ENCODE results near the gene RNF39.

The RNF39 gene

GRCh38 chr6:30103872-30104179 is 28.3 kb upstream of the RNF39 start:
- peaks cover 27 to 42% of the 10 kb centered on the region in 2 donors for H3K27me3 ChIP-seq (ENCODE audit: control insufficient read depth in 1 of 2, insufficient read depth in 2 of 2, low read length in 2 of 2)
- no peak overlapping the region for H3K27ac ChIP-seq (ENCODE audit: low read depth, low read length)
- peak overlapping the region in 1 of 2 donors; percentile 60 for H3K4me3 ChIP-seq (ENCODE audit: low read depth in 1 of 2, low read length in 2 of 2)

GRCh38 chr6:30102970-30103871 is 27.7 kb upstream of the RNF39 start:
- no peak overlapping the region for H3K27ac ChIP-seq (ENCODE audit: low read depth, low read length)

More at GRCh38 chr6:30103872-30104179, 28.3 kb upstream of the RNF39 start:
- H3K9ac ChIP-seq (ENCODE audit: low read length) = no peak overlapping the region
- peaks cover 6% of the 10 kb centered on the region for H3K9me3 ChIP-seq (ENCODE audit: low read length)
- peaks cover 27% of the 10 kb centered on the region for H3K4me1 ChIP-seq (ENCODE audit: insufficient read depth, low read length)
- no peaks in the 10 kb centered on the region for H3K36me3 ChIP-seq (ENCODE audit: insufficient read depth, low read length)

GRCh38 chr6:30102414-30102969 is 26.9 kb upstream of the RNF39 start:
- H3K36me3 ChIP-seq (ENCODE audit: insufficient read depth, low read length) = no peaks in the 10 kb centered on the region
- H3K9me3 ChIP-seq (ENCODE audit: low read length) = peaks cover 6% of the 10 kb centered on the region
- no peak overlapping the region for H3K27ac ChIP-seq (ENCODE audit: low read depth, low read length)
- peaks cover 27% of the 10 kb centered on the region for H3K4me1 ChIP-seq (ENCODE audit: insufficient read depth, low read length)
- H3K4me3 ChIP-seq (ENCODE audit: low read depth in 1 of 2, low read length in 2 of 2) = peak overlapping the region; percentile 11 to 64
- H3K9ac ChIP-seq (ENCODE audit: low read length) = peak overlapping the region; percentile 17
- H3K27me3 ChIP-seq (ENCODE audit: control insufficient read depth in 1 of 2, insufficient read depth in 2 of 2, low read length in 2 of 2) = peaks cover 28 to 51% of the 10 kb centered on the region in 2 donors

More at GRCh38 chr6:30102970-30103871, 27.7 kb upstream of the RNF39 start:
- H3K4me1 ChIP-seq (ENCODE audit: insufficient read depth, low read length) = peaks cover 27% of the 10 kb centered on the region
- peaks cover 6% of the 10 kb centered on the region for H3K9me3 ChIP-seq (ENCODE audit: low read length)
- no peaks in the 10 kb centered on the region for H3K36me3 ChIP-seq (ENCODE audit: insufficient read depth, low read length)
- H3K27me3 ChIP-seq (ENCODE audit: control insufficient read depth in 1 of 2, insufficient read depth in 2 of 2, low read length in 2 of 2) = peaks cover 26 to 44% of the 10 kb centered on the region in 2 donors
- peak overlapping the region; percentile 17 for H3K9ac ChIP-seq (ENCODE audit: low read length)
- H3K4me3 ChIP-seq (ENCODE audit: low read depth in 1 of 2, low read length in 2 of 2) = peak overlapping the region; percentile 44 to 60

- H3K27ac ChIP-seq (ENCODE audit: low read depth, low read length) = peak overlapping the region; percentile 16
- peaks cover 27% of the 10 kb centered on the region for H3K4me1 ChIP-seq (ENCODE audit: insufficient read depth, low read length)
- H3K9me3 ChIP-seq (ENCODE audit: low read length) = peaks cover 6% of the 10 kb centered on the region
- H3K9ac ChIP-seq (ENCODE audit: low read length) = peak overlapping the region; percentile 17
- H3K27me3 ChIP-seq (ENCODE audit: control insufficient read depth in 1 of 2, insufficient read depth in 2 of 2, low read length in 2 of 2) = peaks cover 34 to 54% of the 10 kb centered on the region in 2 donors
- no peaks in the 10 kb centered on the region for H3K36me3 ChIP-seq (ENCODE audit: insufficient read depth, low read length)
- H3K4me3 ChIP-seq (ENCODE audit: low read depth in 1 of 2, low read length in 2 of 2) = peak overlapping the region; percentile 41 to 64
Observed at GRCh38 chr6:30101444-30102413, 26.2 kb upstream of the RNF39 start.

- Histone ChIP-seq H3K4me1 (ENCODE audit: insufficient read depth, low read length) (peaks cover 27% of the 10 kb centered on the region), H3K9ac (ENCODE audit: low read length) (no peak overlapping the region), H3K9me3 (ENCODE audit: low read length) (peaks cover 6% of the 10 kb centered on the region), H3K27ac (ENCODE audit: low read depth, low read length) (no peak overlapping the region), H3K36me3 (ENCODE audit: insufficient read depth, low read length) (no peaks in the 10 kb centered on the region), H3K27me3 (ENCODE audit: control insufficient read depth in 1 of 2, insufficient read depth in 2 of 2, low read length in 2 of 2) (peaks cover 38 to 44% of the 10 kb centered on the region in 2 donors), H3K4me3 (ENCODE audit: low read depth in 1 of 2, low read length in 2 of 2) (peak overlapping the region; percentile 27 to 64)
Observed at GRCh38 chr6:30100585-30101443, 25.2 kb upstream of the RNF39 start.

GRCh38 chr6:30100154-30100553 is 24.6 kb upstream of the RNF39 start:
- Histone ChIP-seq H3K36me3 (ENCODE audit: insufficient read depth, low read length) (no peaks in the 10 kb centered on the region), H3K9ac (ENCODE audit: low read length) (no peak overlapping the region), H3K27me3 (ENCODE audit: control insufficient read depth in 1 of 2, insufficient read depth in 2 of 2, low read length in 2 of 2) (peaks cover 38 to 45% of the 10 kb centered on the region in 2 donors), H3K27ac (ENCODE audit: low read depth, low read length) (no peak overlapping the region), H3K4me3 (ENCODE audit: low read depth in 1 of 2, low read length in 2 of 2) (no peak overlapping the region), H3K9me3 (ENCODE audit: low read length) (peaks cover 6% of the 10 kb centered on the region), H3K4me1 (ENCODE audit: insufficient read depth, low read length) (peaks cover 27% of the 10 kb centered on the region)

- Histone ChIP-seq H3K9me3 (ENCODE audit: low read length) (peaks cover 6% of the 10 kb centered on the region), H3K9ac (ENCODE audit: low read length) (no peak overlapping the region), H3K4me3 (ENCODE audit: low read depth in 1 of 2, low read length in 2 of 2) (no peak overlapping the region), H3K36me3 (ENCODE audit: insufficient read depth, low read length) (no peaks in the 10 kb centered on the region), H3K27ac (ENCODE audit: low read depth, low read length) (no peak overlapping the region), H3K4me1 (ENCODE audit: insufficient read depth, low read length) (peaks cover 27% of the 10 kb centered on the region), H3K27me3 (ENCODE audit: control insufficient read depth in 1 of 2, insufficient read depth in 2 of 2, low read length in 2 of 2) (peaks cover 38 to 52% of the 10 kb centered on the region in 2 donors)
Observed at GRCh38 chr6:30097902-30098768, 22.6 kb upstream of the RNF39 start.

- Histone ChIP-seq H3K27me3 (ENCODE audit: control insufficient read depth in 1 of 2, insufficient read depth in 2 of 2, low read length in 2 of 2) (peaks cover 42 to 63% of the 10 kb centered on the region in 2 donors), H3K36me3 (ENCODE audit: insufficient read depth, low read length) (no peaks in the 10 kb centered on the region), H3K9me3 (ENCODE audit: low read length) (peaks cover 6% of the 10 kb centered on the region), H3K4me1 (ENCODE audit: insufficient read depth, low read length) (peaks cover 18% of the 10 kb centered on the region), H3K27ac (ENCODE audit: low read depth, low read length) (no peak overlapping the region), H3K9ac (ENCODE audit: low read length) (no peak overlapping the region), H3K4me3 (ENCODE audit: low read depth in 1 of 2, low read length in 2 of 2) (no peak overlapping the region)
Observed at GRCh38 chr6:30096829-30097228, 21.3 kb upstream of the RNF39 start.

GRCh38 chr6:30093951-30094661 is 18.5 kb upstream of the RNF39 start:
- H3K4me3 ChIP-seq (ENCODE audit: low read depth in 1 of 2, low read length in 2 of 2) = no peak overlapping the region
- H3K27me3 ChIP-seq (ENCODE audit: control insufficient read depth in 1 of 2, insufficient read depth in 2 of 2, low read length in 2 of 2) = peaks cover 36 to 44% of the 10 kb centered on the region in 2 donors
- no peaks in the 10 kb centered on the region for H3K9me3 ChIP-seq (ENCODE audit: low read length)
- H3K36me3 ChIP-seq (ENCODE audit: insufficient read depth, low read length) = no peaks in the 10 kb centered on the region
- H3K9ac ChIP-seq (ENCODE audit: low read length) = no peak overlapping the region
- no peaks in the 10 kb centered on the region for H3K4me1 ChIP-seq (ENCODE audit: insufficient read depth, low read length)
- H3K27ac ChIP-seq (ENCODE audit: low read depth, low read length) = no peak overlapping the region
